DMS114 treated with DMSO at 0.1 percent for 48 hours (cell line): Measurements from ENCODE around the gene ONECUT1.

Experiments
- DNase-seq: peaks from one replicate; lab custom pipeline; 2025; ENCODE audit not compliant: unreplicated experiment; lab: John Stamatoyannopoulos, UW

The ONECUT1 gene

GRCh38 chr15:52797625-52798501 lies 7.7 kb upstream of the ONECUT1 start:
- DNase-seq = no peak

GRCh38 chr15:52796753-52797520 lies 6.8 kb upstream of the ONECUT1 start:
- DNase-seq = no peak

DNA sequence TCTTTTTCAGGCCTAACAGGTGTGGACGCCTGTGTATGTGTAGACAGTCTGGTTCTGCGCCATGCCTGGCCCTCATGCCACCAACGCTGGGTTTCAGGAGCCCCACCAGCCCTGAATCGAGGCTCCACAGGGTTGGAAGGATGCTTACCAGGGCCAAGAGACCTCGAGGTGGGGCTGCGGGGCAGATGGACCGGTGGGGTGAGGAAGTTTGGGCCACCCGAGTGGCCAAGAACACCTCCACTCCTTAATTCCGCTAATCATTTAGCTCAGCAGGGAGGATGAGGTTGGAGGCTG lies 6.0 kb upstream of the ONECUT1 start:
- DNase-seq = no peak

- DNase-seq = no peak
These were observed 5.5 kb upstream of the ONECUT1 start for GRCh38 chr15:52795464-52796227.

DNA sequence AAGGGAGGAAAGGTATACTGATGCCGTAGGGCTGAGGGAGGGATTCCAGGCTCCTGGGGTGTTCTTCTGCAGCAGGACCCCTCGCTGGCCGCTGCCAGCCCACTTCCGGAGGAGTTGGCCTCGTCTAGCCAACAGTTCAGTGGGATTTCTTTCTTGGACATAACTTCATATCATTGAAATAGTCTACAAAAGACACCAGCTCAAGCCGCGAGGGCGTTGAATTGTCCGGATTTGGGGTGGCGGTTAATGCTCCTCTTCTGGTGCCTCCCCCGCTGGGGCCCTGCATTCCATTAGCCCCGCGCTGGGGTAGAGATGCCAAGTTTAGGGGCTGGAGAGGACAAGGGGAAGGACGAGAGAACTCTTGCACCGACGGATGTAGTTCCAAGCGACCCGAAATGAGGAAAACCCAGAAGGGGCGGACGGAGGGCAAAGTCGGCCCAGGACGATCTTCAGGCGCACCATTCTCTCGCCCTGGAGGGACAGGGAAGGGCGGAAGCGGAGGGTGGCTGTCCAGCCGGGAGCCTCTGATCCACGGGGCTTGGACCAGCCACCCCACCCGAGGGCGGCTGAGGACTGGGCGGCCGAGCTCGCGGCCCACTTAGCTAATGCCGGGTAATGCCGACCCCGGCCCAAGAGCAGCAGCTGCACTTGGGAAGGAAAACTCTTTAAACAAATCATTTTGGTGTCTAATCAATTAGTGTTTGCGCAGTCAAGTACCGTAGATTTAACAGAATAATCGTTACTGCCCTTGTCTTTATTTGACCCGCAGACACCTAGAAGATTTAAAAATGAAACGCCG lies 4.7 kb upstream of the ONECUT1 start:
- no peak for DNase-seq

DNA sequence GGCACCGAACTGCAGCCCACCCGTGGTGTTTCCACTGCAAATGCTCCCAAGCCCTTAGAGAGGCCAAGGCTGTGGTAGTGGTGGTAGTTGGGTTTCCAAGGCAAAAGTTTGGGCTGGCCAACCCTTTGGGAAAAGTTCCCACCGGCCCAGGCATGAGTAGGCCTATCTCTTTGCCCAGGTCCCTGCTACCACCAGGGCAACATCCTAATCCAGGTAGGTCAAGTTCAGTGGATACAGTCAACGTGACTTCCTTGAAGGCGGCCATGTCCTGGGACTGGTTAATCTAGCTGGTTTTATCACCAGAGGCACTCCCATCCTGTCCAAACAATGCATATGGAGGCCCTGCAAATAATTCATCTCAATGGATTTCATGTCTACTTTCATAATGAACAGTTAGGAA lies 1.6 kb upstream of the ONECUT1 start:
- no peak for DNase-seq

DNA sequence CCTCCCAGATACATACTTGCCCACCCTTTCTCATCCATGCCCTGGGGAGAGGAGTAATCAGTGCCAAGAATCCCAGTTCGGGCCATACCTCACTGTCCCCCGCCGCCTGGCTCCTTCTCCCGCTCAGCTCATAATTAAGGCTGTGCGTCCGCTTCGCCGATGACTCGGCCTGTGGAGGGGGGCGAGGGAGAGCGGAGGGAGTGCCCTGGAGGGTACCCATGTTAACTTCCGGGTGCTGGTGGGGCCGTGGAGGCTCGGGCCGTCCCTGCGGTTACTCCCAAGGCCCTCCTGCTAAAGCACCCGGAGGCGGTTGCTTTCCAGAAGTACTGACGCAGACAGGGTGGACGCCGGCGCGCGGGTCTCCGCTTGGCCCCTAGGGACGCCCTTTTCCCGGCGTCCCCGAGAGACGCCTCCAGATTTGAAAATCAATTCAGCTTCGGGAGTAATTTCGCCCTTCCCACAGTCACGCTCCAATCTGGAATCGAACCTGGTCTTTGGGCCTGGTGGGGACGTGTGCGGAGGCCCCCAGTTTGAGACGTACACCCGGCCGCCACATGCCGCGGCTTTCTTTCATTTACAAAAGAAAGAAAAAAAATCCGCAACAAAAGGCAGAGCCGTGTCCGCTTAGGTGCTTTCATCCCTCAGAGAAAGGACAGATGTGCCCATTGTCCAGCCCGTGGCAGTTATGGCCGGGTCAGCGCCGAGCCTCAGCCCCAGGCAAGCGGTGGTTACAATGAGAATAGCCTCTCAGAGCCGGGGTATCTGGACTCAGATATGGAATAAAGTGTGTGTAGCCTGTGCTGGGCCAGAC lies 1.0 kb upstream of the ONECUT1 start:
- DNase-seq = no peak

- DNase-seq = no peak
These were observed 451 bp downstream of the ONECUT1 start for GRCh38 chr15:52789601-52790168.

DNA sequence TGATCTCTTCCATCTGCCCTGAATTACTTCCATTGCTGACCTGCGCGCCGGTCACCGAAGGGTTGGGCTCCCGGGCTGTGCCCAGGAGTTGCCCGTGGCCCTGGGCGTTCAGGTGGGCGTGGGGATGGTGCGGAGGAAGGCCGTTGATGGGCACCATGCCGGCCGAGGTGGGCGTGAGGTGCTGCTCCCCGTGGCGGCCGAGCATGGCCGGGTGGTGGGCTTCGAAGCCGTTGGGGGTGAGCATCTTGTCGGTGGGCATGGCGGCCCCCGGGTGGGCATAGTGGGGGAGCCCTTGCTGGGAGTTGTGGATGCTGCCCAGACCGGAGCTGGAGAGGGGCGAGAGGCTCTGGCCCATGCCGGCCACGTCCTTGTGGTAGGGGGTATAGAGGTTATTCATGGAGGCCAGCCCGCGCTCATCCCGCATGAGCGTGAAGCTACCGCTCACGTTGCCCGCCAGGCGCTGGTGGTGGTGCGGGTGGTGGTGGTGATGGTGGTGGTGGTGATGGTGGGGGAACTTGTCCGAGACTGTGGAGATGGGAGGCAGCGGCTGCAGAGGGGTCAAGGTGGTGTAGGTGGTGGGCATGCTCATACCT lies 1.0 kb downstream of the ONECUT1 start:
- DNase-seq = no peak

DNA sequence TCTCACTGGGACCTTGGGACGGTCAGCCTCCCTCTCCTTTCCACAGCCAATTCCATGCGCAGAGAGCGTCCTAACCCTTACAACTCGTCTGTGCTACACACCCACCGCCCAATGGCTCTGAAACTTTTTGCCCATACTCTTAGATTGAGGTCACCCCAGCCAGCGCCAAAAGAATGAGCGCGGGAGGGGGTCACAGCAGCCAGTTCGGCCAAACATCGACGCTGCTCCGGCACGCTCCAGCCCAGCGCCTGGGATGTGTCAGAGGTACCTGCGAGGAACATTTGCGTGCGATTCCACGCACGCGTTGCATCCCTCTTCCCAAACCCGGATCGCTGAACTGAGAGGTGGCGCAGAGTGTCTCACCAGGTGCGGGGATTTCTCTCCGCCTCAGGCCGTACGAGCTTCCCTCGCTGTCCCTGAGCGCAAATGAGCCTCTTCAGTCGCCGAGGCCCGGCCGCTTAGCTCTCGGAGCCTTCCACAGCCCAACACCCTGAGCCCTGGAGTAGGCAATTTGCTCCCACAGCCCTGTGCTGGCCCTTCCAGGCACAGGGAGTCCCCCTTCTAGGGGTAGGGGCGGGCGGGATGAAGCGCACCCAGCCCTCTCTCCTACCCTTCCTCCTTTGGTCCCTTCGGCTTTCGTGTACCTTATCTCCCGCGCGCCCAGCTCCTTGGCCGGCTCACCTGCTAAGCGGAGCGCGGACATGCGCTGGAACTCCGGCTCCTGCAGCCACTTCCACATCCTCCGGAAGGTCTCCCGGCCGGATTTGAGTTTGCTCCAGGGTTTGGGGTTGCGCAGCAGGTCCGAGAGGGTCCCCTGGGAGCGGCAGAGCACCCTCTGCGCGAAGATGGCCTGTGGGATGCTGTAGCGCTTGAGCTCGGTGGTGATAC lies 1.8 kb downstream of the ONECUT1 start:
- DNase-seq = no peak

GRCh38 chr15:52787549-52788098 lies 2.5 kb downstream of the ONECUT1 start:
- DNase-seq = no peak

DNA sequence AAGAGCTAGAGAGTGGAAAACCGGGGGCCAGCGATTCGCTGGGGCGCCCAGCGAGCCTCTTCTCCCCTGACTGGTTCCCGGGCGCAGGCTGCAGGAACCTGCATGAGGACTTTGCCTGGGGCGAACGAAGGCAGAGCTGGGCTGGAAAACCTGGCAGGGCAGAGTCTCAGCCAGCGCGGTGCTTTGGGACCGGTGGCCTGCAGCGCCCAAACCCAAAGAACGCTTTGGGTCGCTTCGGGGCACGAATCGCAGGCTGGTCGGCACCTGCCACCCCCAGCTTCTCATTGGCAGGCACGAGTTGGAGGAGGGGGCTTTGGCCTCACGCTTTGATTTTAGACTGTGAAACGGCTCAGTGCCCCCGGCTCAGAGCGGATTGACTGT lies 3.0 kb downstream of the ONECUT1 start:
- no peak for DNase-seq

DNA sequence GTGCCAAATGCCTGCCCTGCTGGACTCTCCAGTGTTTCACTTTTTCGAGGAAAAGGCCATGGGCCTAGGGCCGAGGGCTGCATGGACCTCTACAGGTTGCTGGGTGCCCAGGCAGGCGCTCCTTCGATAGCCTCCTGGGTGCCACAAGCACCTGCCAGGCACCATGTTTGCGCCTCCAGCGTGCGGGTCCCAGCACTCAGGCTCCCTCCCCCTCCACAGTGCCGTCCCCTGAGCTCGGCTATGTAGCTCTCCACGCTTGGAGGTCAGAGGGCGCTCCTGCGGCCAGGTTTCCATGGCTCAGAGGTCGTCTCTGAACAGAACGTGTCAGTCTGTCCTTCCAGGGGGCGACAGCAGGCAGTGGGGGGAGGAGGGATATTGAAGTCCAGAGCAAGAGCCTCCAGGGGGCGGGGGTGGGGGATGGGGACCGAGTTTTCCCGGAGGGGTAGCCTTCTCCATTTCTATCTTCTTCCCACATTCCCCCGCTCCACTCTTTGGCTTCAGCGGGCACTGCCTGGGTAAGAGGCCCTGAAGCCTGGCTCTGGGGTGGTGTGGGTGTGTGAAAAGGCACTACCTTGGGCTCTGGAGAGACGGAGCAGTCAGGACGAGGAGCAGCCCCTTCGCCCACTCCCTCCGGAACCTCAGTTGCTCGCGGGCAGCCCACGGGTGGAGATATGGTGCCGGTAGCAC lies 3.6 kb downstream of the ONECUT1 start:
- DNase-seq = no peak

DNA sequence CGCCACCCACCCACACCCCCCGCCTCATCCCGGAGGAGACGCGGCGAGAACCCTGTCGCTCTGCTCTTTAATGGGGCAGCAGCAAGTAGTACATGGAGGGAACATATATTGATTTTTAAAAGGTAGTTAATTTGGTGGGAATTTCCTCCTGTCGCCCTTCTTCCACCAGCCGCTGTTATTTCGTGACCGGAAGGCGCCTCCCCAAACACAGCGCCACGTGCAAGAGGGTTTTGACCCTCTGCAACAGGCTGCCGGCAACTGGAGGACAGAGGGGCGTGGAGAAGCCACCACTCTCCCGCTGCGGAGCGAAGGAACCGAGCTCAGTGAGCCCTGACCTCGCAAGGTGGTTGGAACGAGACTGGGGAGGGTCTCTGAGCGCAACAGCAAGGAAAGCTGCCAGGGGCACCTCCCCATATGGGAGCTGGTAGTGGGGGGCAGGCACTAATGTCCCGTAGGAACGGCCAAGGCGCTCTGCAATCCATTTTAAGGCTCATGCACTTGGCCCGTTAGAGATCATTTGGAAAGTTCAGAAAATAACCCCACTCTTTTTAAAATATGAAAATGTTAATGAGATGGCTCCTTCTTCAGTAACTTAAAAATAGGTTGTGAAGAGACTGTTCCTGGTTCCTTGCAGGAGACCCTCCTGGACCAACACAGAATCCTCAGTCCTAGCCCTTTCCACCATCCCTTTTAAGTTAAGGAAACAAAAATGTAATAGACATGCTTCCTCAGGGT lies 4.3 kb downstream of the ONECUT1 start:
- no peak for DNase-seq

DNA sequence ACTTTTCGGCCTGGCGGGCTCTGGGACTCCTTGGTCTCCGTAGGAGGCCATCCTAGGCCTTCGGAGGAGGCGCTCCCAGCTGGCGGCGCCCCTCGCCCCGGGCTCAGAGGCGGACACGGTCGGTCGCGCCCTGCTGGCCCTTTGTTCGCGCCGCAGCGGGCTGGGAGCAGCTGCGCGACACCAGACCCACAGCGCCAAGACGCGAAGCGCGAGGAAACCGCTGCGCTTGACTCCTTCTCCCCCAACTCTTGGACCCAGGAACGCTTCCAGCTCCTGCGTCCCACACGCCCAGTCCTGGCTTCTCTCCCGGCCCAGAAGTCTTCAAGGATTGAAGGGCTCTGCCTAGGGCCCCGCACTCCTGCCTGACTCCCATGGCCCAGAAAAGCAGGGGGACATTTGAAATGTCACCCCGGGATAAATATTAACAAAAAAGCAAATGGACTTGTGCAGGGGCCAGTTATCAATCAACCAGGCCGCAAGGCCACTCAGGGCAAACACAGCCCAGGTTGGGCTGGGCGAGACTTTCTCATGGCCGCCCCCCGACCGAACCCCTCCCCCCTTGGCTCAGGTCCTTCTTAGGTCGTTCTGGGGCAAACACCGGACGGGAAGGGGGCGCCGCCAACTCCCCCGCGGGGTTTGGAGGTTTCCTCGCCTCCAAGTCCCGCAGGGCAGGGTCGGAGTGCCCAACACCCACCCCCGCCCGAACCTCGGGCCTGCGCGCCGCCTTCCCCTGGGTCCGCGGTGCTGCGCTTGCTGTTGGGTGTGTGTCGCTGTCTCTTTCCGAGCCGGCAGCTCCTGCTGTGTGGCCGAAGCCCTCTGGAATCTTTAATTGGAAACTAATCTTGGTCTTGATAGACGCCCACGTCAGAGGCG lies 5.1 kb downstream of the ONECUT1 start:
- no peak for DNase-seq
